Activated T-cell treated with anti-CD3 and anti-CD28 coated beads, Interleukin-2, amount 50 U/mL, for 72 hours (primary cell): ENCODE data around the gene ATAD2B. TPM values are rescaled to one million over a fixed set of nuclear protein-coding genes. Genes with fewer than 3 reads are reported as not detected.
A peak's percentile ranks its signal among the peaks of the same experiment; 100 is the strongest.

Experiments
- ATAC-seq, 2 donors: fragments of 150-1000 bp; cut with Tn5 transposase; replicated peaks in 1 of 2; 2 replicates each; pipeline ENCODE4 v1.10.0; 2021; ENCODE audit warnings: moderate library complexity in 2 of 2, mild to moderate bottlenecking in 1 of 2
- DNase-seq, 2 donors: peaks; one replicate each; pipeline ENCODE4 v3.0.0; 2021 to 2022; ENCODE audit warnings: mixed read lengths in 1 of 2
- H3K27ac Mint-ChIP-seq: one replicate; pipeline ENCODE4 v1.8.0; 2022; ENCODE audit warnings: mild to moderate bottlenecking, moderate library complexity, mixed read lengths
- H3K27me3 Mint-ChIP-seq: one replicate; pipeline ENCODE4 v1.8.0; 2022; ENCODE audit warnings: low read depth, mixed read lengths
- H3K36me3 Mint-ChIP-seq, 2 donors: one replicate each; pipeline ENCODE4 v1.8.0; 2022; ENCODE audit warnings: mixed read lengths in 2 of 2, mild to moderate bottlenecking in 1 of 2; ENCODE audit not compliant: insufficient read depth in 2 of 2
- H3K4me1 Mint-ChIP-seq: one replicate; pipeline ENCODE4 v1.8.0; 2022; ENCODE audit warnings: low read depth, mixed read lengths
- H3K4me3 Mint-ChIP-seq, 2 donors: one replicate each; pipeline ENCODE4 v1.8.0; 2022; ENCODE audit warnings: mild to moderate bottlenecking in 2 of 2, mixed read lengths in 2 of 2, moderate library complexity in 2 of 2
- H3K9me3 Mint-ChIP-seq, 2 donors: one replicate each; pipeline ENCODE4 v1.8.0; 2022; ENCODE audit warnings: mixed read lengths in 2 of 2
- total RNA-seq, 2 donors: library from RNA; stranded (reverse); gene quantifications; one replicate each; pipeline ENCODE4 v1.2.3, GENCODE V29; 2022

Gene ATAD2B
- total RNA-seq, 2 donors from 2014 or later = 26.1 to 26.6 TPM

DNA sequence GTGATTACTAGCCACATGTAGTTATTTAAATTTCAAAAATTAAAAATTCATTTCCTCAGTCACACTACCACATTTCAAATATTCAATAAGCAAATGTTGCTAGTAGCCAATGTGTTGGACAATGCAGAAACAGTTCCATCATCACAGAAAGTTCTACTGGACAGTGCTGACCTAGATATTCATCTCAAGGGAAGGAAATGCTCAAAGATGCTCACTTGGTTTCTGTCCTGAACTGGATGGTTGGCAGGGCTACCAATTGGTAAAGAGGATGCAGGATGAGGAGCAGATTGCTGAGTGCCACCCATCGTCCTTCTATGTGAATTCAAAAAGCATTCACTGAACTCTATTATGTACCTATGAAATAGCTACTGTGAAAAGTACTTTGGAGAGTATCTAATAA, 7.3 kb upstream of the ATAD2B start:
- peaks cover 8% of the 10 kb centered on the region for H3K27me3 Mint-ChIP-seq
- peaks cover 3 to 4% of the 10 kb centered on the region in 2 donors for H3K36me3 Mint-ChIP-seq
- no peak overlapping the region for H3K27ac Mint-ChIP-seq
- H3K4me3 Mint-ChIP-seq = no peak overlapping the region
- peaks cover 14% of the 10 kb centered on the region for H3K4me1 Mint-ChIP-seq
- DNase-seq (no peak), ATAC-seq (no peak)
- H3K9me3 Mint-ChIP-seq = no peaks in the 10 kb centered on the region

- peaks cover 54% of the 10 kb centered on the region for H3K4me1 Mint-ChIP-seq
- no peaks in the 10 kb centered on the region for H3K27me3 Mint-ChIP-seq
- H3K4me3 Mint-ChIP-seq = peak overlapping the region; percentile 98 to 100
- no peaks in the 10 kb centered on the region for H3K9me3 Mint-ChIP-seq
- peak; percentile 17 to 34 for ATAC-seq
- DNase-seq = peak; percentile 41 to 59
- peak overlapping the region; percentile 96 for H3K27ac Mint-ChIP-seq
- H3K36me3 Mint-ChIP-seq = peaks cover 5 to 7% of the 10 kb centered on the region in 2 donors
Measured at GRCh38 chr2:23926290-23926749, 603 bp downstream of the ATAD2B start.

DNA sequence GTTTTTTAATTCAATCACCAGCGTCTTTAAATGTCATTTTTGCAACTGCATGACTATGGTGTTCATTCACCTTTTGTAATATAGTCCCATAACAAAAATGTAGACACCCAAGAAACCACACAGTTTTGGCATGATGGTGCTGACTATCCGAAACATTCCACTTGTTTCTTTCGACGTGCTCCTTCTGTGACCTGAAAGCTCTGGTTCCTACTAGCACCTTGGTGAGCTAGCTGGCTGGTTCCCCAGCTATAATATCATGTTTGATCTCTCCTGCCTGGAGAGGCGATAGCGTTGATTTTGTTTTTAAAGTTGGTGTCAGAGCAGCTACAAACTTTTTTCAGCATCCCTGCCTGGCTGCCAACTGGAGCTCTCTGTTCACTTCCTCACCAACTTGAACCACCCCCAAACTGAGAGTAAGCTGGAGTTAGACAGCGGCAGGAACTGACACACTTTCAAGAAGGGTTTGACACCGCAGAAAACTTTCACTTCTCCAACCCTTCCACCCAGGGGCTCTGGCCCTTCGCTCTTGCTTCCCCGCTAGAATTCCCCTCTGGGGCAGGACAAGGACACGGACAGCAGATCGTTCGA, 1.1 kb downstream of the ATAD2B start:
- Mint-ChIP-seq H3K36me3 (peaks cover 5% of the 10 kb centered on the region in 2 donors), H3K27ac (peak overlapping the region; percentile 96), H3K9me3 (no peaks in the 10 kb centered on the region), H3K4me3 (peak overlapping the region; percentile 98 to 100), H3K4me1 (peaks cover 50% of the 10 kb centered on the region), H3K27me3 (no peaks in the 10 kb centered on the region)
- ATAC-seq = peak; percentile 52 to 61
- DNase-seq = peak; percentile 68

- H3K27me3 Mint-ChIP-seq = no peaks in the 10 kb centered on the region
- H3K9me3 Mint-ChIP-seq = no peaks in the 10 kb centered on the region
- H3K4me1 Mint-ChIP-seq = peaks cover 50% of the 10 kb centered on the region
- peaks cover 2 to 5% of the 10 kb centered on the region in 2 donors for H3K36me3 Mint-ChIP-seq
- peak overlapping the region; percentile 98 to 100 for H3K4me3 Mint-ChIP-seq
- DNase-seq = no peak
- H3K27ac Mint-ChIP-seq = peak overlapping the region; percentile 96
- no peak for ATAC-seq
Measured at GRCh38 chr2:23924589-23925359, 2.1 kb downstream of the ATAD2B start.

GRCh38 chr2:23918837-23919489, 8.0 kb downstream of the ATAD2B start:
- no peaks in the 10 kb centered on the region for H3K27me3 Mint-ChIP-seq
- DNase-seq = no peak
- H3K9me3 Mint-ChIP-seq = no peaks in the 10 kb centered on the region
- H3K36me3 Mint-ChIP-seq = no peaks in the 10 kb centered on the region
- H3K27ac Mint-ChIP-seq = peak overlapping the region; percentile 92
- no peak for ATAC-seq
- H3K4me3 Mint-ChIP-seq = no peak overlapping the region
- peaks cover 55% of the 10 kb centered on the region for H3K4me1 Mint-ChIP-seq

GRCh38 chr2:23916727-23917405, 10.1 kb downstream of the ATAD2B start:
- peak overlapping the region; percentile 34 to 42 for H3K4me3 Mint-ChIP-seq
- no peaks in the 10 kb centered on the region for H3K27me3 Mint-ChIP-seq
- DNase-seq (no peak), ATAC-seq (peak; percentile 36 to 53)
- H3K36me3 Mint-ChIP-seq = no peaks in the 10 kb centered on the region
- no peaks in the 10 kb centered on the region for H3K9me3 Mint-ChIP-seq
- H3K4me1 Mint-ChIP-seq = peaks cover 52% of the 10 kb centered on the region
- H3K27ac Mint-ChIP-seq = peak overlapping the region; percentile 41

DNA sequence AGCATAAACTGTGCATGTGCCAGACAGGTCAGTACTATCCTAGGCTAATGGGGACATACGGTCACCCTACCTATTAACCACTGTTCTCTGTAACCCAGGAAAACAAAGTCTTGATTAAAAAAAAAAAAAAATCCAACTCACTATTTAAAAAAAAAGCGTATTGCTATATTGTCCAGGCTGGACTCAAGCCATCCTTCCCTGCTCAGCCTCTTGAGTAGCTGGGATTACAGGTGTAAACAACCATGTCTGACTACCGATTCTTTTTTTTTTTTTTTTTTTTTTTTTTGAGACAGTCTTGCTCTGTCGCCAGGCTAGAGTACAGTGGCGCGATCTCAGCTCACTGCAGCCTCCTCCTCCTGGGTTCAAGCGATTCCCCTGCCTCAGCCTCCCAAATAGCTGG, 11.6 kb downstream of the ATAD2B start:
- H3K27me3 Mint-ChIP-seq = no peaks in the 10 kb centered on the region
- ATAC-seq (no peak), DNase-seq (no peak)
- H3K27ac Mint-ChIP-seq = no peak overlapping the region
- H3K4me3 Mint-ChIP-seq = no peak overlapping the region
- H3K36me3 Mint-ChIP-seq = peaks cover 0 to 2% of the 10 kb centered on the region in 2 donors
- no peaks in the 10 kb centered on the region for H3K9me3 Mint-ChIP-seq
- H3K4me1 Mint-ChIP-seq = peaks cover 50% of the 10 kb centered on the region

GRCh38 chr2:23912054-23912453, 14.9 kb downstream of the ATAD2B start:
- ATAC-seq (no peak), DNase-seq (no peak)
- Mint-ChIP-seq H3K27ac (no peak overlapping the region), H3K4me1 (peaks cover 36% of the 10 kb centered on the region), H3K9me3 (no peaks in the 10 kb centered on the region), H3K36me3 (peaks cover 0 to 3% of the 10 kb centered on the region in 2 donors), H3K27me3 (no peaks in the 10 kb centered on the region), H3K4me3 (no peak overlapping the region)

- Mint-ChIP-seq H3K4me3 (no peak overlapping the region), H3K36me3 (peaks cover 0 to 1% of the 10 kb centered on the region in 2 donors), H3K9me3 (no peaks in the 10 kb centered on the region), H3K4me1 (peaks cover 23% of the 10 kb centered on the region), H3K27ac (no peak overlapping the region), H3K27me3 (no peaks in the 10 kb centered on the region)
- no peak for DNase-seq
- no peak for ATAC-seq
Measured at GRCh38 chr2:23905155-23905554, 21.8 kb downstream of the ATAD2B start.

DNA sequence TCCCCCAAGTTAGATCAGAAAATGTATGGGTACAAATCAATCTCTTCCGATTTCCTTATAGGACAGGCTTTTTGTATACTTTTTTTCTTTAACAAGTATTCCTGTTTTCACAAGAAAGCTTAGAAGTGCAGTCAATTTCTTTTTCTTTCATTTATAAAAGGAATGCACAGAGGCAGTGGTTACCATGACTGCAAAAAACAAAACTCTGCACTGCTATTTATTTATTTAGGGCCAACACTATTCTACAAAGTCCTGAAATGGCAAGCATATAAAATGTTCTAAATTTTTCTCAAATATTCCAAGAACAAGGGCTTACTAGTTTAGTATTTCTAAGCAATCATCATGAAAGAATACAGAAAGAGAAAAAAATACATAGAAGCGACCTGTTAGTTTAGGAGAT, 22.2 kb downstream of the ATAD2B start:
- Mint-ChIP-seq H3K4me1 (peaks cover 23% of the 10 kb centered on the region), H3K27ac (no peak overlapping the region), H3K36me3 (peaks cover 0 to 1% of the 10 kb centered on the region in 2 donors), H3K27me3 (no peaks in the 10 kb centered on the region), H3K9me3 (no peaks in the 10 kb centered on the region), H3K4me3 (no peak overlapping the region)
- DNase-seq (no peak), ATAC-seq (no peak)

GRCh38 chr2:23904215-23904614, 22.7 kb downstream of the ATAD2B start:
- H3K4me1 Mint-ChIP-seq = peaks cover 23% of the 10 kb centered on the region
- no peaks in the 10 kb centered on the region for H3K27me3 Mint-ChIP-seq
- no peak overlapping the region for H3K27ac Mint-ChIP-seq
- no peak for DNase-seq
- H3K4me3 Mint-ChIP-seq = no peak overlapping the region
- H3K36me3 Mint-ChIP-seq = peaks cover 0 to 1% of the 10 kb centered on the region in 2 donors
- no peak for ATAC-seq
- no peaks in the 10 kb centered on the region for H3K9me3 Mint-ChIP-seq

GRCh38 chr2:23903034-23903433, 23.9 kb downstream of the ATAD2B start:
- Mint-ChIP-seq H3K9me3 (no peaks in the 10 kb centered on the region), H3K27ac (no peak overlapping the region), H3K4me1 (peaks cover 23% of the 10 kb centered on the region), H3K4me3 (no peak overlapping the region), H3K27me3 (no peaks in the 10 kb centered on the region), H3K36me3 (peaks cover 0 to 1% of the 10 kb centered on the region in 2 donors)
- DNase-seq = no peak
- ATAC-seq = no peak
